Brain microvascular endothelial cell (primary cell): ENCODE data around the gene RRAGC.

ENCODE experiments used
- DNase-seq: peaks from one replicate; pipeline ENCODE4 v3.0.0-alpha.2; 2020
- H3K27ac ChIP-seq: fragments of 250-450 bp; sonication (Bioruptor Pico); 2 replicates; pipeline ENCODE4 v1.5.1; 2020; ENCODE audit warnings: mild to moderate bottlenecking, moderate library complexity
- H3K27me3 ChIP-seq: fragments of 250-450 bp; sonication (Bioruptor Pico); replicated peaks from 2 replicates; pipeline ENCODE4 v1.5.1; 2020; ENCODE audit warnings: mild to moderate bottlenecking
- H3K36me3 ChIP-seq: fragments of 250-450 bp; sonication (Bioruptor Pico); replicated peaks from 2 replicates; pipeline ENCODE4 v1.5.1; 2020; ENCODE audit warnings: mild to moderate bottlenecking
- H3K4me3 ChIP-seq: 2 replicates; pipeline ENCODE4 v1.5.1; 2011; ENCODE audit warnings: low read depth, mild to moderate bottlenecking, control low read depth, low read length, moderate library complexity
- CTCF ChIP-seq: IDR thresholded peaks from 2 replicates; pipeline ENCODE4 v1.5.1; 2011; ENCODE audit warnings: low read depth, mild to moderate bottlenecking, moderate library complexity, low read length, control low read depth, inconsistent platforms; ENCODE audit errors: missing control alignments
- in situ Hi-C: cut with HindIII; loops from 2 replicates; pipeline ENCODE4 v1.10.0; 2017; ENCODE audit warnings: low sequenced_read_pairs, low pct_ligation_motif_present

RRAGC gene

GRCh38 chr1:38806090-38806489 is 53.5 kb downstream of the RRAGC start:
- Histone ChIP-seq H3K4me3 (no peak overlapping the region), H3K27ac (no peak overlapping the region), H3K36me3 (no peaks in the 10 kb centered on the region), H3K27me3 (peaks cover 30% of the 10 kb centered on the region)
- TF ChIP-seq CTCF, result no peak
- no peak for DNase-seq
- in situ Hi-C loops, result loop anchor here (25.0 kb wide), 1 partner anchor 769 kb away; the partner anchor contains the start of gene POU3F1

GRCh38 chr1:38805036-38805435 is 54.5 kb downstream of the RRAGC start:
- TF ChIP-seq CTCF, result no peak
- H3K27me3 ChIP-seq, result peaks cover 30% of the 10 kb centered on the region
- in situ Hi-C loops, result loop anchor here (25.0 kb wide), 1 partner anchor 768 kb away; the partner anchor contains the start of gene POU3F1

GRCh38 chr1:38804062-38804886 is 55.3 kb downstream of the RRAGC start:
- H3K27me3 ChIP-seq, result peaks cover 30% of the 10 kb centered on the region
- no peak for DNase-seq
- no peak overlapping the region for H3K27ac ChIP-seq
- TF ChIP-seq CTCF, result no peak
- in situ Hi-C loops, result loop anchor here (25.0 kb wide), 1 partner anchor 767 kb away; the partner anchor contains the start of gene POU3F1
- no peaks in the 10 kb centered on the region for H3K36me3 ChIP-seq
- peak overlapping the region; percentile 20 for H3K4me3 ChIP-seq

More at GRCh38 chr1:38805036-38805435, 54.5 kb downstream of the RRAGC start:
- Histone ChIP-seq H3K36me3 (no peaks in the 10 kb centered on the region), H3K27ac (no peak overlapping the region), H3K4me3 (no peak overlapping the region)
- DNase-seq, result no peak

- in situ Hi-C loops, result loop anchor here (25.0 kb wide), 1 partner anchor 766 kb away; the partner anchor contains the start of gene POU3F1
- TF ChIP-seq CTCF, result no peak
- no peak for DNase-seq
- peak overlapping the region; percentile 12 for H3K4me3 ChIP-seq
- no peaks in the 10 kb centered on the region for H3K36me3 ChIP-seq
- peaks cover 28% of the 10 kb centered on the region for H3K27me3 ChIP-seq
- no peak overlapping the region for H3K27ac ChIP-seq
Measured at GRCh38 chr1:38803647-38804046, 55.9 kb downstream of the RRAGC start.

- DNase-seq, result no peak
- in situ Hi-C loops, result loop anchor here (25.0 kb wide), 1 partner anchor 764 kb away; the partner anchor contains the start of gene POU3F1
- no peak overlapping the region for H3K27ac ChIP-seq
- H3K36me3 ChIP-seq, result no peaks in the 10 kb centered on the region
- no peak overlapping the region for H3K4me3 ChIP-seq
- TF ChIP-seq CTCF, result no peak
- peaks cover 26% of the 10 kb centered on the region for H3K27me3 ChIP-seq
Measured at GRCh38 chr1:38800720-38801671, 58.6 kb downstream of the RRAGC start.
